Smooth muscle cell (in vitro differentiated cells): ENCODE measurements around the gene SALL3. TPM values are rescaled to one million over a fixed set of nuclear protein-coding genes. Genes with fewer than 3 reads are reported as not detected.

Experiments
- DNase-seq: peaks from one replicate; lab custom pipeline; 2025; ENCODE audit not compliant: unreplicated experiment; lab: John Stamatoyannopoulos, UW
- H2AFZ ChIP-seq: fragments of 200-600 bp; sonication (generic); 2 replicates; pipeline ENCODE4 v1.6.0; 2016; ENCODE audit warnings: antibody characterized with exemption, low read depth, mild to moderate bottlenecking
- H3F3A ChIP-seq: fragments of 200-600 bp; sonication (generic); 2 replicates; pipeline ENCODE4 v1.6.0; 2017; ENCODE audit warnings: antibody characterized with exemption, low read depth
- H3K27ac ChIP-seq: fragments of 200-600 bp; sonication (generic); 2 replicates; pipeline ENCODE4 v1.5.1; 2016; ENCODE audit warnings: low read depth, mild to moderate bottlenecking
- H3K27me3 ChIP-seq: fragments of 200-600 bp; sonication (generic); 2 replicates; pipeline ENCODE4 v1.6.1; 2016; ENCODE audit warnings: low read depth, mild to moderate bottlenecking
- H3K36me3 ChIP-seq: fragments of 200-600 bp; sonication (generic); 2 replicates; pipeline ENCODE4 v1.5.1; 2016; ENCODE audit warnings: low read depth
- H3K4me1 ChIP-seq: fragments of 200-600 bp; sonication (generic); 2 replicates; pipeline ENCODE4 v1.5.1; 2016; ENCODE audit warnings: low read depth
- H3K4me2 ChIP-seq: fragments of 200-600 bp; sonication (generic); 2 replicates; pipeline ENCODE4 v1.6.0; 2016; ENCODE audit warnings: mild to moderate bottlenecking
- H3K4me3 ChIP-seq: fragments of 200-600 bp; sonication (generic); 2 replicates; pipeline ENCODE4 v1.5.1; 2016; ENCODE audit warnings: mild to moderate bottlenecking
- H3K79me2 ChIP-seq: fragments of 200-600 bp; sonication (generic); 2 replicates; pipeline ENCODE4 v1.6.0; 2016; ENCODE audit warnings: low read depth, mild to moderate bottlenecking
- H3K9ac ChIP-seq: fragments of 200-600 bp; sonication (generic); 2 replicates; pipeline ENCODE4 v1.6.0; 2016; ENCODE audit warnings: low read depth
- H3K9me3 ChIP-seq: fragments of 200-600 bp; sonication (generic); replicated peaks from 2 replicates; pipeline ENCODE4 v1.5.1; 2016; ENCODE audit warnings: low read depth
- H4K20me1 ChIP-seq: fragments of 200-600 bp; sonication (generic); 2 replicates; pipeline ENCODE4 v1.6.0; 2016; ENCODE audit warnings: low read depth
- CTCF ChIP-seq: fragments of 200-600 bp; sonication (generic); IDR thresholded peaks from 2 replicates; pipeline ENCODE4 v1.5.1; 2017; ENCODE audit warnings: borderline replicate concordance, mild to moderate bottlenecking, antibody characterized with exemption; ENCODE audit not compliant: insufficient read depth, poor library complexity, severe bottlenecking
- WGBS: methylation state at CpG from one replicate; pipeline ENCODE4 v1.1.7; 2016; ENCODE audit warnings: low lambda C conversion rate; 5-methylcytosine and 5-hydroxymethylcytosine counted together
- polyA plus RNA-seq: library from polyadenylated mRNA; unstranded; fragments of >200 nt; fragmentation: Nextera tagmentation; extraction: Ambion mirVana; gene quantifications from 2 replicates; pipeline ENCODE4 v1.2.1, GENCODE V29; 2016
- total RNA-seq: library from RNA; depleted of rRNA; stranded (reverse); fragments of >200 nt; gene quantifications from 2 replicates; pipeline ENCODE4 v1.2.3, GENCODE V29; 2014

Gene SALL3
- total and polyA plus RNA-seq, 2 experiments from 2014 or later: 0.81 to 1.00 TPM

- H3K27ac ChIP-seq: no peak overlapping the region
- DNase-seq: no peak
- no peaks in the 10 kb centered on the region for H3K36me3 ChIP-seq
- peak overlapping the region; percentile 47 for H3K4me2 ChIP-seq
- no peak overlapping the region for H3K4me3 ChIP-seq
- H4K20me1 ChIP-seq: no peaks in the 10 kb centered on the region
- 50% methylated on average over 9 of the region's 9 CpGs for WGBS
- H3K9me3 ChIP-seq: no peaks in the 10 kb centered on the region
- H3F3A ChIP-seq: no peaks in the 10 kb centered on the region
- H3K9ac ChIP-seq: no peak overlapping the region
- no peaks in the 10 kb centered on the region for H3K79me2 ChIP-seq
- H3K27me3 ChIP-seq: no peaks in the 10 kb centered on the region
- no peak overlapping the region for H2AFZ ChIP-seq
- no peak for TF ChIP-seq CTCF
- H3K4me1 ChIP-seq: peaks cover 9% of the 10 kb centered on the region
Measured at GRCh38 chr18:78945628-78946027, 34.0 kb upstream of the SALL3 start.

GRCh38 chr18:78947291-78947690, 32.3 kb upstream of the SALL3 start:
- no peak for TF ChIP-seq CTCF
- Histone ChIP-seq H3K36me3 (no peaks in the 10 kb centered on the region), H3K4me1 (peaks cover 9% of the 10 kb centered on the region), H3K9ac (no peak overlapping the region), H3K9me3 (no peaks in the 10 kb centered on the region), H3K4me2 (no peak overlapping the region), H3F3A (no peaks in the 10 kb centered on the region), H3K4me3 (no peak overlapping the region), H2AFZ (no peak overlapping the region), H3K27me3 (no peaks in the 10 kb centered on the region), H3K79me2 (no peaks in the 10 kb centered on the region), H4K20me1 (no peaks in the 10 kb centered on the region), H3K27ac (no peak overlapping the region)
- WGBS: 97% methylated on average over 15 of the region's 15 CpGs
- DNase-seq: no peak

- 74% methylated on average over 12 of the region's 12 CpGs for whole genome bisulfite sequencing
- DNase-seq: no peak
Measured at GRCh38 chr18:78948221-78948620, 31.4 kb upstream of the SALL3 start.

More at GRCh38 chr18:78948221-78948620, 31.4 kb upstream of the SALL3 start:
- Histone ChIP-seq H4K20me1 (no peaks in the 10 kb centered on the region), H3K27me3 (no peaks in the 10 kb centered on the region), H3K79me2 (no peaks in the 10 kb centered on the region), H3K36me3 (no peaks in the 10 kb centered on the region), H2AFZ (no peak overlapping the region), H3K4me1 (peaks cover 9% of the 10 kb centered on the region), H3K9me3 (no peaks in the 10 kb centered on the region), H3K27ac (no peak overlapping the region), H3K4me3 (no peak overlapping the region), H3F3A (no peaks in the 10 kb centered on the region), H3K4me2 (no peak overlapping the region), H3K9ac (no peak overlapping the region)
- no peak for TF ChIP-seq CTCF
